Karpas-422 (cell line): ENCODE measurements around the gene BCL11A. TPM values are rescaled to one million over a fixed set of nuclear protein-coding genes. Genes with fewer than 3 reads are reported as not detected.

Source experiments
- DNase-seq: peaks from one replicate; pipeline ENCODE4 v3.0.0-alpha.2; 2015
- H2AFZ ChIP-seq: fragments of 200-600 bp; sonication (generic); 2 replicates; pipeline ENCODE4 v1.6.1; 2014; ENCODE audit warnings: antibody characterized with exemption, low read length, mixed read lengths
- H3K27ac ChIP-seq: fragments of 200-600 bp; sonication (generic); 2 replicates; pipeline ENCODE4 v1.5.1; 2014; ENCODE audit warnings: mild to moderate bottlenecking, low read length, moderate library complexity
- H3K27me3 ChIP-seq: fragments of 200-600 bp; sonication (generic); 2 replicates; pipeline ENCODE4 v1.6.1; 2014; ENCODE audit warnings: low read length, mixed read lengths
- H3K36me3 ChIP-seq: fragments of 200-600 bp; sonication (generic); 2 replicates; pipeline ENCODE4 v1.6.1; 2014; ENCODE audit warnings: low read length, mixed read lengths; ENCODE audit not compliant: insufficient read depth
- H3K4me1 ChIP-seq: fragments of 200-600 bp; sonication (generic); 2 replicates; pipeline ENCODE4 v1.6.1; 2014; ENCODE audit warnings: mild to moderate bottlenecking, low read length, mixed read lengths
- H3K4me2 ChIP-seq: fragments of 200-600 bp; sonication (generic); 2 replicates; pipeline ENCODE4 v1.6.1; 2014; ENCODE audit warnings: low read length, low read depth, mild to moderate bottlenecking; ENCODE audit not compliant: poor library complexity, severe bottlenecking
- H3K4me3 ChIP-seq: fragments of 200-600 bp; sonication (generic); 2 replicates; pipeline ENCODE4 v1.5.1; 2014; ENCODE audit warnings: mild to moderate bottlenecking, antibody characterized with exemption, low read length, mixed read lengths
- H3K79me2 ChIP-seq: fragments of 200-600 bp; sonication (generic); 2 replicates; pipeline ENCODE4 v1.6.1; 2014; ENCODE audit warnings: mild to moderate bottlenecking, low read length, mixed read lengths
- H3K9ac ChIP-seq: fragments of 200-600 bp; sonication (generic); 2 replicates; pipeline ENCODE4 v1.6.0; 2014; ENCODE audit warnings: low read length
- H3K9me2 ChIP-seq: fragments of 200-600 bp; sonication (generic), shearing (Covaris generic); replicated peaks from 2 replicates; pipeline ENCODE4 v1.6.0; 2014; ENCODE audit warnings: mild to moderate bottlenecking, low read length, moderate library complexity; ENCODE audit not compliant: insufficient read depth
- H3K9me3 ChIP-seq: fragments of 300-700, 200-600 bp; sonication (generic); 2 replicates; pipeline ENCODE4 v1.6.1; 2014; ENCODE audit warnings: low read length, mixed read lengths
- H4K20me1 ChIP-seq: fragments of 200-600 bp; sonication (generic); 2 replicates; pipeline ENCODE4 v1.6.1; 2014; ENCODE audit warnings: mild to moderate bottlenecking, antibody characterized with exemption, low read length, low read depth; ENCODE audit not compliant: insufficient read depth
- total RNA-seq: library from RNA; depleted of rRNA; stranded (reverse); fragments of >200 nt; shearing (Covaris generic); gene quantifications from 2 replicates; pipeline ENCODE4 v1.2.3, GENCODE V29; 2014; ENCODE audit warnings: low replicate concordance

BCL11A gene
- total RNA-seq, 1 experiment from 2014 or later: 190 TPM

GRCh38 chr2:60548311-60548710, 5.1 kb downstream of the BCL11A start:
- Histone ChIP-seq H3K9ac (peak overlapping the region; percentile 90), H3K9me2 (no peaks in the 10 kb centered on the region), H3K27me3 (no peaks in the 10 kb centered on the region), H3K4me3 (peak overlapping the region; percentile 82), H3K9me3 (no peaks in the 10 kb centered on the region), H3K36me3 (peaks cover 38% of the 10 kb centered on the region), H3K79me2 (peaks cover 94% of the 10 kb centered on the region), H3K27ac (peak overlapping the region; percentile 94), H2AFZ (no peak overlapping the region), H3K4me1 (peaks cover 68% of the 10 kb centered on the region), H3K4me2 (peak overlapping the region; percentile 87), H4K20me1 (peaks cover 37% of the 10 kb centered on the region; the same call in 1 of the 2 replicates)
- DNase-seq: no peak

DNA sequence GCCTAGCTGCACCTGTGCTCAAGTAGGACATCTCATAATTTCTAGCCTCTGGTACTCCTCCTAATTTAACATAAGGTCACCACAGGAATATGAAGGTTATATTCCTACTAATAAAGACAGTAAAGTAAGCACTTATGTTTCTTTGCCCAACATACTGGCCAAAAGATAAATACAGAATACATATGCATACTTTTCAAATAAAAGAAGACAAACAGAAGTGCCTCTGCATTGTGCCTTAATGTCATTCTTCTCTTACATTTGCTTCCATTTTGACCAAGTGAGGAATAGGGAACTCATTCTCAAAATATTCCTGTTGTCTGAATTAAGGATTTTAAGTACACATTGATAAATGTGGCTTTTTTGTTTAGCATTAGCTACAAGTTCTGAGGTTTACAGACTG, 5.6 kb downstream of the BCL11A start:
- Histone ChIP-seq H3K4me3 (peak overlapping the region; percentile 82), H3K27me3 (no peaks in the 10 kb centered on the region), H4K20me1 (peaks cover 40% of the 10 kb centered on the region; the same call in 1 of the 2 replicates), H2AFZ (no peak overlapping the region), H3K9me3 (no peaks in the 10 kb centered on the region), H3K79me2 (peaks cover 95% of the 10 kb centered on the region), H3K9me2 (no peaks in the 10 kb centered on the region), H3K36me3 (peaks cover 42% of the 10 kb centered on the region), H3K4me1 (peaks cover 73% of the 10 kb centered on the region), H3K27ac (peak overlapping the region; percentile 94), H3K4me2 (peak overlapping the region; percentile 87), H3K9ac (peak overlapping the region; percentile 90)
- DNase-seq: peak; percentile 51

DNA sequence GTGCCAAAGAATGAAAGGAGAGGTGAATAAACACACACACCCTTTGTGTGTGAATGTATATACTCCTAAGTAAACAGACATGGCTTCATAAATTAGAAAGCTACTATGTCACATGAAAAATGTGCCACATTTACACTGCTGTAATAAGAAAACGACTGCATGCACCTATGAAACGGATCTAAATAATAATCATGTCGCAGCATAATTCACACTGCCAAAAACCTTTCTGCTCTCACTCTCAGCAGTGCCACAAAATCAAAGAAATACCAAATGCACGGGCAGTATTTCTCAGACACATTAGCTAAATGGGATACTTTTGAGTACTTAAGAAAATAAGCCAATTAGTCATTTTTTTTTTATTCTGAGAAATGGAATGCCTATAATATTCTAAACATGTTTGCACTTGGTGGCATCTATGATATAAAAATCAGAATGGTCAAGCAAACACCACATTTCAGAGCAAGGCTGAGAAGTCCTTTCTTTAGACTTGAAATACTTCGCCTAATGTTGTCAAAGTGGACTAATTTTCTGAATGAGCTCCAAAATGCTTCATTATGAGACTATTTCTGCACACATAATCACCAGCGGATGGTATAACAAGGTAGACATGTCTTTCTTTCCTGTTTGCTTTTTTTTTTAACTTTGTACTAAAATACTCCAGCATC, 6.6 kb downstream of the BCL11A start:
- Histone ChIP-seq H3K27ac (peak overlapping the region; percentile 94), H3K4me3 (peak overlapping the region; percentile 82; the same call in 1 of the 2 replicates), H3K27me3 (no peaks in the 10 kb centered on the region), H3K9me3 (no peaks in the 10 kb centered on the region), H4K20me1 (peaks cover 46% of the 10 kb centered on the region; the same call in 1 of the 2 replicates), H3K9me2 (no peaks in the 10 kb centered on the region), H3K36me3 (peaks cover 48% of the 10 kb centered on the region), H3K4me2 (peak overlapping the region; percentile 87), H3K9ac (peak overlapping the region; percentile 90), H3K4me1 (peaks cover 83% of the 10 kb centered on the region), H2AFZ (no peak overlapping the region), H3K79me2 (peaks cover 96% of the 10 kb centered on the region)
- DNase-seq: no peak

DNA sequence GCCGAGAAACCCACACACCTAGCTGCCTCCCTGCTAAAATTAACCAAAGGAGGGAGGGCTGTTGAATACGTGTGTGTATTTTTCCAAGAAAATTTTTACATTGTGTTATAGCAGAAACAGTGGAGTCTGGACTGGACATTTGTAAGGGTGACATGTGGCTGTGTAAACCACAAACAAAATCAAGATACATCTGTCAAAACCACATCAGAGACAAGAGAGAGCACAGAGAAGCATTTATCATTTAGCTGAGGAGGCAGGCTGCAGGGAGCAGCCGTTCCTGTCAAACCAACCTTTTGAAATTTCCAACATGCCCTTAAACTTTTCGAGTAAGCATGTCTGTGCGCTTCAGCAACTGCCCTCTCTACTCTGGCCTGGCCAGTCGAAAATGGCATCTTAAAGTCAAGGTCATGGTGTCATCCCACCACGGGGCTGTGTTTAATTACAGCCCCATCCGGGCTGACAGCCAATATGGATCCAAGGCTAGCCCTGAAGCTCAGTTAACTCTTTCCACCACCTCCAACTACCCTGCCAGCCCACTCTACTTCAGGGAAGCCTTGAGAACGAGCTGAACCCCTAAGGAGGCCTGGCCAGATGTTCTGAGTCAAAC, 8.4 kb downstream of the BCL11A start:
- Histone ChIP-seq H2AFZ (no peak overlapping the region), H3K27ac (peak overlapping the region; percentile 94), H3K4me1 (peaks cover 97% of the 10 kb centered on the region), H3K79me2 (peaks cover 99% of the 10 kb centered on the region), H3K9me2 (no peaks in the 10 kb centered on the region), H4K20me1 (peaks cover 58% of the 10 kb centered on the region; the same call in 1 of the 2 replicates), H3K27me3 (no peaks in the 10 kb centered on the region), H3K4me3 (peak overlapping the region; percentile 2; the same call in 1 of the 2 replicates), H3K4me2 (peak overlapping the region; percentile 87), H3K36me3 (peaks cover 65% of the 10 kb centered on the region), H3K9me3 (no peaks in the 10 kb centered on the region), H3K9ac (peak overlapping the region; percentile 90; the same call in 1 of the 2 replicates)
- no peak for DNase-seq

GRCh38 chr2:60544062-60544461, 9.4 kb downstream of the BCL11A start:
- peaks cover 99% of the 10 kb centered on the region for H3K79me2 ChIP-seq
- no peaks in the 10 kb centered on the region for H3K27me3 ChIP-seq
- H3K9me3 ChIP-seq: no peaks in the 10 kb centered on the region
- peak overlapping the region; percentile 87 for H3K4me2 ChIP-seq
- H3K4me1 ChIP-seq: peaks cover 100% of the 10 kb centered on the region
- no peak overlapping the region for H3K4me3 ChIP-seq
- peaks cover 69% of the 10 kb centered on the region for H3K36me3 ChIP-seq
- peak overlapping the region; percentile 90; the same call in 1 of the 2 replicates for H3K9ac ChIP-seq
- H4K20me1 ChIP-seq: peaks cover 61% of the 10 kb centered on the region; the same call in 1 of the 2 replicates
- peak overlapping the region; percentile 94 for H3K27ac ChIP-seq
- no peak overlapping the region for H2AFZ ChIP-seq
- peak; percentile 81 for DNase-seq
- H3K9me2 ChIP-seq: no peaks in the 10 kb centered on the region

DNA sequence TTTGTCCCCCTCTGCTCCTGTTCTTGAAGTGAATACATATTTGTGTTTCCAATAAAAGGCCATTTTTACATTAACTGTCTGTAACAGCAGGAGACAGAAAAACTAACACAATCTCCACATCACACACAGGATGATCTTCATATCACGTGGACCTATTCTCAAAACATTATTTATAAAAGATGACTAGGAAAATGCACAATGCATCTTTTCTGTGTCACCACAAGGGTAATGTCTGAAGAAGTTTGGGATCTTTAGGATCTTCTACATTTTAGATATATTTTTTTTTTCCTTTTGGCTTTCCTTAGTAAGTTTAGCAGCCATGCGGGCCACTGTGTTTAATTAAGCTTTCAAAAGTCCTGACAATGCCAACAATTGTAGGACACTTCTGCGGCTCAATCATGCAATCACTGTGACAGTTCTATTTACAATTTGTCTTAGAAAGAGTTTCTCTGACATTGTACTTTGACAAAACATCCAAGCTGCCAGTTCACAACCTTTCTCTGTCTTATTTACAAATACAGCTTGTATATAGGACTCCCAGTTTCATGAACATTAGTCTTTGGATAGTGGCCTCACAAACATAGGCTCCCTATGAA, 12.3 kb downstream of the BCL11A start:
- DNase-seq: no peak
- Histone ChIP-seq H3K4me2 (peak overlapping the region; percentile 49), H3K9me3 (no peaks in the 10 kb centered on the region), H3K27ac (peak overlapping the region; percentile 69), H2AFZ (no peak overlapping the region), H3K27me3 (no peaks in the 10 kb centered on the region), H3K79me2 (peaks cover 99% of the 10 kb centered on the region), H3K9ac (peak overlapping the region; percentile 40; the same call in 1 of the 2 replicates), H4K20me1 (peaks cover 48% of the 10 kb centered on the region; the same call in 1 of the 2 replicates), H3K4me3 (peak overlapping the region; percentile 15; the same call in 1 of the 2 replicates), H3K4me1 (peaks cover 100% of the 10 kb centered on the region), H3K9me2 (no peaks in the 10 kb centered on the region), H3K36me3 (peaks cover 75% of the 10 kb centered on the region)

- peak overlapping the region; percentile 49 for H3K4me2 ChIP-seq
- peaks cover 47% of the 10 kb centered on the region; the same call in 1 of the 2 replicates for H4K20me1 ChIP-seq
- no peaks in the 10 kb centered on the region for H3K9me3 ChIP-seq
- peaks cover 99% of the 10 kb centered on the region for H3K79me2 ChIP-seq
- peaks cover 65% of the 10 kb centered on the region for H3K36me3 ChIP-seq
- DNase-seq: peak; percentile 78
- H3K4me1 ChIP-seq: peaks cover 100% of the 10 kb centered on the region
- H3K9me2 ChIP-seq: no peaks in the 10 kb centered on the region
- no peaks in the 10 kb centered on the region for H3K27me3 ChIP-seq
- H3K27ac ChIP-seq: peak overlapping the region; percentile 69
- peak overlapping the region; percentile 40 for H3K9ac ChIP-seq
- H3K4me3 ChIP-seq: peak overlapping the region; percentile 13
- no peak overlapping the region for H2AFZ ChIP-seq
Measured at GRCh38 chr2:60540074-60540473, 13.4 kb downstream of the BCL11A start.

DNA sequence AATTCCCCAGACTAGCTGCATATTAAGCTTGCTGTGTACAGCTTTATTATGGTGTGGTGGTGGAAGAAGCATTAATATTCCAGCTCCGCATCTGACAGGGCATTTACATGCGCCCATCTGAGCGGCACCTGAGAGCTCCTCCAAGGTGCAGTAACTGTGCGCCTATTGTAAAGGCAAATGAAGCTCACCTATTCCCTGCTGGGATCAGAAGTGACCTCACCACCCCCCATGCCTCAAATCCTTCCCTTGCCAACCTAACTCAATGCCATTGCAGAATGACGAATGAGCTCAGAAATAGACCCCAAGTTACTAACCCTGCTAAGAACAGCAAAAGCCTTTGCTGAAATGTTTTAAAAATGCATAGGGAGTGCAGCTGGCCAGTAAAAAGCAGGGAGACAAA, 14.3 kb downstream of the BCL11A start:
- Histone ChIP-seq H3K9me2 (no peaks in the 10 kb centered on the region), H3K27me3 (no peaks in the 10 kb centered on the region), H3K4me3 (peak overlapping the region; percentile 4; the same call in 1 of the 2 replicates), H2AFZ (no peak overlapping the region), H3K36me3 (peaks cover 65% of the 10 kb centered on the region), H3K27ac (peak overlapping the region; percentile 69), H3K79me2 (peaks cover 99% of the 10 kb centered on the region), H3K4me1 (peaks cover 100% of the 10 kb centered on the region), H4K20me1 (peaks cover 53% of the 10 kb centered on the region; the same call in 1 of the 2 replicates), H3K9ac (peak overlapping the region; percentile 8; the same call in 1 of the 2 replicates), H3K4me2 (peak overlapping the region; percentile 49), H3K9me3 (no peaks in the 10 kb centered on the region)
- peak; percentile 73 for DNase-seq
